ENCODE data around the gene ZNF423.
A peak's percentile ranks its signal among the peaks of the same experiment; 100 is the strongest.

ZNF423 gene

GRCh38 chr16:49457196-49457595 is 398.7 kb downstream of the ZNF423 start:
- DNase-seq (ENCODE audit: low spot score) = no peak

DNA sequence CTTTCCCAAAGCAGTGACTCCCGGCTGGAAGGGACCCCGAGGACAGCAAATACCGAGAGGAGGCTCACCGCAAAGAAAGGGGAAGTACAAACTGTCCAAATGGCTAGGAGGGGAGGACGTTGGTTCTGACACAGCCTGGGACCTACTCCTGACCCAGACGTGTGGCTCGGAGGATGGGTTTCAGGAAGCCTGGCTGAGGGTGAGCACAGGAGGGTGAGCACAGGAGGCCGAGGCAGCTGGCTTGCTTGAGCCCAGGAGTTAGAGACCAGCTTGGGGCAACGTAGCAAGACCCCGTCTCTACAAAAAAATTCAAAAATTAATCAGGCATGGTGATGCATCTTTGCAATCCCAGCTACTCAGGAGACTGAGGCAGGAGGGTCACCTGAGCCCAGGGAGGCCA is 399.1 kb downstream of the ZNF423 start:
- no peak for DNase-seq (ENCODE audit: low spot score)

GRCh38 chr16:49455991-49456745 is 399.7 kb downstream of the ZNF423 start:
- no peak for DNase-seq (ENCODE audit: low spot score)

GRCh38 chr16:49455181-49455990 is 400.5 kb downstream of the ZNF423 start:
- no peak for DNase-seq (ENCODE audit: low spot score)

- no peak for DNase-seq (ENCODE audit: low spot score)
Measured at GRCh38 chr16:49454426-49455180, 401.3 kb downstream of the ZNF423 start.

DNA sequence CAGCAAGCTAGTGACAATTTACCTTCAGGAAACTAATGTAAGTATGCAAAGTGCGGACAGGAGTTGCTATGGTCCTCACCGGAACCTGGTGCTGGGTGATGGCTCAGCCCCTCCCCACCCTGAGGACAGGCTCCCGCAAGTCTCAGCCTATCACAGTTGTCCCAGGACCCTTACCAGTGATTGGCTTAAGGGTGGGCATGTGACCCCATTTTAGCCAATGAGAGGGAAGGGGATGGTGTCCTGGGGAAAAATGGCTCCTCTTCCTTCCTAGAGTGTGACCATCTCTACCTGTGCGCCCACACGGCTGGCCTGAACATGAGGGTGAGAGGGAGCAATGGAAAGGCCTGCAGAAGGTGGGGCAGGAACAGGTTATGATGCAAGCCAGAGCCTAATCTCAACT is 401.9 kb downstream of the ZNF423 start:
- no peak for DNase-seq (ENCODE audit: low spot score)

- no peak for DNase-seq (ENCODE audit: low spot score)
Measured at GRCh38 chr16:49453021-49453420, 402.9 kb downstream of the ZNF423 start.

GRCh38 chr16:49452578-49452977 is 403.3 kb downstream of the ZNF423 start:
- DNase-seq (ENCODE audit: low spot score) = no peak

DNA sequence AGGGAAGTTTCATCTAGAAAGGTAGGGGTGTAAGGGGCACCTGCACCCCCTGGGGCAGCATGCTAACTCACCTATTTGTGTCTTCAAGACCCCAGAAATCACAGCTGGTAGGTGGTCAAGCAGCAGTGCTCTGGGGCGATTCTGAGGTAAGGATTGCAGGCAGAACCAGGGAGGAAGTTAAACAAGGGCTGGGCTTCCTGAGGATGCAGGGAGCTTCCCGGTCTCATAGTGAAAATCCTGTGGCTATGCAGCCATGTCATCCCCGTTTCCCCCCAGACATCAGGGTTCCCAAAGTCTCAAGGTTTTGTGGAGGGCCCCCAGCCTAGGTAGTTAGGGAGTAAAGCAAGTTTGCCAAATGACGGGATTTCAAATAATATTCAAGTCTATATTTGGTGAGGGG is 403.8 kb downstream of the ZNF423 start:
- no peak for DNase-seq (ENCODE audit: low spot score)

DNA sequence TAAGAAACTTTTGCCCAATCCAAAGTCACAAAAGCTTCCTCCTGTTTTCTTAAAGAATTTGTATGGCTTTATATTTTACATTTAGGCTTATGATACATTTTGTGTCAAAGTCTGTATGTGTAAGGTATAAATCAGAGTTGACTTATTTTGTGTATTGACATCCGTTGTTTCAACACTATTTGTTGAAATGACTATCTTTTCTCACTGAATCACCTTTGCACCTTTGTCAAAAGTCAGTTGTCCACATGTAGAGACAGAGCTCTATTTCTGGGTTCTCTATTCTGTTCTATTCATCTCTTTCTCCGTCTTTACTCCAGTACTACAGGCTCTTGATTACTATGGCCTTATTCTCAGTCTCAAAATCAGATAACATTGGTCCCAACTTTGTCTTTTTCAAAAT is 409.1 kb downstream of the ZNF423 start:
- no peak for DNase-seq (ENCODE audit: low spot score)

- DNase-seq (ENCODE audit: low spot score) = no peak
Measured at GRCh38 chr16:49443576-49443975, 412.3 kb downstream of the ZNF423 start.

GRCh38 chr16:49442805-49443204 is 413.1 kb downstream of the ZNF423 start:
- DNase-seq (ENCODE audit: low spot score) = no peak

- DNase-seq (ENCODE audit: low spot score) = peak; percentile 64
Measured at GRCh38 chr16:49441366-49441780, 414.5 kb downstream of the ZNF423 start.

DNA sequence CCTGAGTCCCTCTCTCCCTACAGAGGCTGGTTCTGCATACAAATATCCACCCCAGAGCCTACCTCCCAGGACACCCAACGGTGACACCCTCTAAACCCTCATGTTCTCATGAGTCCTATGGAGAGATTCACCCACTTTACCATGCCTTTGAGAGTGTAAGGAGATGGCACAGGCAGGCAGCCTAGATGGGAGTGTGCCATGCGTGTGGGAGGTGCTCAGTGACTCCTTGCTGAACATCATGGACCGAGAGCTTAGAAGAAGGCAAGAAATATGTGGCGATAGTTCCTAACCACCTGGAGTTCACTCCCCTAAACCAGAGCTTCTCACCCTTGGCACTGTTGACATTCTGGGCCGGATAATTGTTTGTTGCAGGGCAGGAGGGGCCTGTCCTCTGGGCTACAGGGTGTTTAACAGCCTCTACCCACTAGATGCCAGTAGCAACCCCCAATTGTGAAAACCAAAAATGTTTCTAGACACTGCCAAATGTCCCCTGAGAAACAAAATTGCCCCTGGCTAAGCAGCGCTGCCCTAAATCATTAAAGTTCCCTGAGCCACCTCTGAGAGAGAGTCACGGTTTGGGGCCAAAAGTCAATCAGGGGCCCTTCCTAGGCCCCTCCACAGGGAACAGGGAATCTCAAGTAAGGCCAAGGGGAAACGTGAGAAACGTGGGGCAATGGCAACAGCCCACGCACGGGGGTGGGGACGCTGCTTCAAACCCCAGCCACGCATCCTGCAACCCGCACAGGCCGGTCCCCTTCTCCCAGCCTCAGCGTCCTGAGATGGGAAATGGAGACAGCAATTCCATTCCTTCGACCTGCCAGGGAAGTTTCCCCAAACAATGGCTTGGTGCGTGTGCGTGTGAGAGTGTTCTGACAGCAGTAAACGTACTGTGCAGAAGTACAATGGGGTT is 415.5 kb downstream of the ZNF423 start:
- no peak for DNase-seq (ENCODE audit: low spot score)

DNA sequence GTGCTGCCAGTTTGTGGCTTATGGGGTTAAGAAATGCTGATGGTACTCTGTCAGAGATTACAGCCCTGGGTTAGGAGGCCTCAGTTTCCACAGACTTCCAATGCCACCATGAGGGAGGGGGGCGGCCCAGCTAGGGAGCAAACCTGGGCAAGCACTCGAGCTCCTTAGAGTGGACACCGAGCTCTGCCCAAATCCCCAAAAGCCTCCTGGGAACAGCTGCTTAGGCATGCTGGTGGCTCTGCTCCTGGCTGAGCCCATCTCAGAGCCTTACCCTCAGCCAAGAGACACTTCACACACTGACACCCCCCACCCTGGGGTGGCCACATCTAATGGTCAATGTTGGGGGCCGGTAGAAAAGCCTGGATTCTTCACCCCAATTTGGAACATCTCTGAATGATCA is 416.2 kb downstream of the ZNF423 start:
- DNase-seq (ENCODE audit: low spot score) = no peak

DNA sequence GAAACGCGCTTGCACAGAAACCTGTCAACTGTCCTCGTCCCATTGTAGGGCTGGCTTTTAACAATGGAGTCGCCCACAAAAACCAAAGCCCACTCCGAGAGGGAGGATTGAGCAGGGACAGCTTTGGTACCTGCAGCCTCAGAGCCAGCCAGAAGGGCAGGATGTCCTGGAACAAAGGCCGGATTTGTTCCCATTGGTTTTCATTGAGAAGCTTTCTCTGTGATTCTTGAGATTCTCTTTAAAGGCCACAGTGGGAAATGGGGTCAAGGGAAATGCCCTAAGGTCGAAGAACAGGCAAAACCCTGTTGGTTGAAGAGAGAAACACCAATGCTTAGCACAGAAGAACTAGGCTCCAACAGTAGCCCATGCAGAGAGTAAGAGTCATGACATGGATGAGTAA is 416.9 kb downstream of the ZNF423 start:
- no peak for DNase-seq (ENCODE audit: low spot score)

Data from CD4-positive, alpha-beta T cell treated with Interleukin-15 for 4 hours (primary cell).